OCI-LY3 (cell line): Measurements from ENCODE around the gene TRPC4AP.

Experiments used
- CTCF ChIP-seq: fragments of 200-600, 300-600 bp; sonication (generic); IDR thresholded peaks from 2 replicates; pipeline ENCODE4 v1.5.1; 2014; ENCODE audit warnings: antibody characterized with exemption, low read length, low read depth
- EZH2phosphoT487 ChIP-seq: fragments of 200-600 bp; shearing (Covaris generic); IDR thresholded peaks from 2 replicates; pipeline ENCODE4 v1.6.1; 2018; ENCODE audit warnings: antibody characterized with exemption, mixed run types, low read depth

- TF ChIP-seq CTCF, result no peak
- no peak for TF ChIP-seq EZH2phosphoT487
These were observed 7.0 kb downstream of the TRPC4AP start for GRCh38 chr20:35085477-35086225.
